Panc1 (cell line): ENCODE measurements around the gene LYZL1. TPM values are rescaled to one million over a fixed set of nuclear protein-coding genes. Genes with fewer than 3 reads are reported as not detected.
A peak's percentile ranks its signal among the peaks of the same experiment; 100 is the strongest.

Experiments used
- ATAC-seq: fragments of 200-7000 bp; cut with Tn5 transposase; 2 replicates; pipeline ENCODE4 v1.9.1; 2020; ENCODE audit warnings: mild to moderate bottlenecking, moderate library complexity
- BruUV-seq: library from RNA; stranded (reverse); fragments of 400-500 nt; replicated peaks from 2 replicates; lab custom pipeline; 2021; lab: Mats Ljungman, UMichigan
- CTCF ChIA-PET: fragments of 300-600 bp; sonication (Branson Sonifier 250); formaldehyde crosslinking; loops from one replicate; lab custom pipeline; 2022; ENCODE audit warnings: antibody characterized with exemption; lab: Charles Lee
- POLR2A ChIA-PET: fragments of 300-600 bp; sonication (Branson Sonifier 250); formaldehyde crosslinking; loops from one replicate; lab custom pipeline; 2022; ENCODE audit warnings: antibody characterized with exemption; lab: Charles Lee
- DNase-seq: peaks from one replicate; pipeline ENCODE4 v3.0.0-alpha.2; 2010; ENCODE audit warnings: low read depth, low spot score
- H3K27ac ChIP-seq: 2 replicates; pipeline ENCODE4 v1.5.1; 2011; ENCODE audit warnings: mild to moderate bottlenecking, low read length, inconsistent platforms
- H3K27me3 ChIP-seq: fragments of 200-500 bp; sonication (Bioruptor generic); 2 replicates; pipeline ENCODE4 v1.6.0; 2014; ENCODE audit warnings: low read length, inconsistent platforms; ENCODE audit not compliant: control insufficient read depth, insufficient read depth
- H3K36me3 ChIP-seq: fragments of 200-500 bp; sonication (Bioruptor generic); 2 replicates; pipeline ENCODE4 v1.5.1; 2014; ENCODE audit warnings: inconsistent platforms, mild to moderate bottlenecking, low read length, moderate library complexity; ENCODE audit not compliant: control insufficient read depth, insufficient read depth
- H3K4me1 ChIP-seq: 2 replicates; pipeline ENCODE4 v1.5.1; 2011; ENCODE audit warnings: inconsistent platforms, mild to moderate bottlenecking, low read length, moderate library complexity; ENCODE audit not compliant: control insufficient read depth, insufficient read depth
- H3K4me3 ChIP-seq, 2 experiments: 2 replicates each; pipeline ENCODE4 v1.5.1; 2011 to 2012; ENCODE audit warnings: low read depth in 2 of 2, low read length in 2 of 2, mild to moderate bottlenecking in 2 of 2, inconsistent platforms in 1 of 2, moderate library complexity in 1 of 2
- H3K9me3 ChIP-seq: fragments of 200-500 bp; sonication (Bioruptor generic); 2 replicates; pipeline ENCODE4 v1.5.1; 2014; ENCODE audit warnings: low read depth, mild to moderate bottlenecking, inconsistent platforms, low read length, moderate library complexity; ENCODE audit not compliant: control insufficient read depth, insufficient read depth
- POLR2AphosphoS5 ChIP-seq: IDR thresholded peaks from 2 replicates; pipeline ENCODE4 v1.6.1; 2012; ENCODE audit warnings: mild to moderate bottlenecking, low read depth, low read length, moderate library complexity
- SIN3A ChIP-seq: IDR thresholded peaks from 2 replicates; pipeline ENCODE4 v1.6.1; 2012; ENCODE audit warnings: low read depth, mild to moderate bottlenecking, low read length, moderate library complexity, borderline replicate concordance; ENCODE audit not compliant: insufficient read depth
- TCF7L2 ChIP-seq: IDR thresholded peaks from 2 replicates; pipeline ENCODE4 v1.6.1; 2011; ENCODE audit warnings: mild to moderate bottlenecking, low read depth, low read length, inconsistent platforms
- in situ Hi-C: cut with HindIII; loops from 2 replicates; pipeline ENCODE4 v1.10.0; 2016; ENCODE audit warnings: low sequenced_read_pairs, low pct_unique_long_range_greater_than_20kb
- intact Hi-C: fragments of 100-400 bp; cut with micrococcal nuclease; formaldehyde crosslinking; loops from one replicate; pipeline ENCODE4 v1.10.0; 2022; ENCODE audit not compliant: unreplicated experiment
- total RNA-seq: library from RNA; stranded (reverse); gene quantifications from one replicate; pipeline ENCODE4 v1.2.1, GENCODE V29; 2021; ENCODE audit not compliant: unreplicated experiment
- TF ChIP-seq, protein P1 (sequence below), 2 experiments: IDR thresholded peaks; 2 replicates each; pipeline ENCODE4 v1.6.1; 2011 to 2012; ENCODE audit warnings: low read depth in 2 of 2, control low read depth in 1 of 2, low read length in 1 of 2, mild to moderate bottlenecking in 1 of 2, moderate library complexity in 1 of 2; ENCODE audit not compliant: insufficient read depth in 1 of 2
- TF ChIP-seq, protein P2 (sequence below): fragments of 450-650 bp; IDR thresholded peaks from 2 replicates; pipeline ENCODE4 v1.5.1; 2017; ENCODE audit warnings: mild to moderate bottlenecking

Gene LYZL1
- total RNA-seq, 1 experiment from 2014 or later = not detected

DNA sequence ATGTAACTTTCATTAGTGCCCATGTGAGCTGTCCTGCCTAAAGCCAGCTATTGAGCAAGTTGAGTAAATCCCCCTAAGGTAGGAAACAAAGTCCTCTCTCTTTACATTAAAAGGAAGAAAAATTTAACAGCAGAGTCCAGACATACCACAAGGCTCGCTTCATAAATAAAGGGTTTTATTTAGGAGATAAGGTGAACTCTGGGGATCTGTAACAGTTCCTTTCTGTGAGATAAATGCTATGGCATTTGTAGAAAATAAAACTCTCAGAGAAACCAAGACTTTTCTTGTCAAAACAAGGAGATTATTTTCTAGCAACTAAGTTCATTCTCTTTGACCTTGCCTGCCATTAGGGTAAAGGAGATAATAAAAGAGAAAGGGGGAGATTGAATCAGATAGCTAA is 32.3 kb upstream of the LYZL1 start:
- in situ Hi-C loops = no loop called here
- POLR2A ChIA-PET = no interaction called here
- DNase-seq = no peak

DNA sequence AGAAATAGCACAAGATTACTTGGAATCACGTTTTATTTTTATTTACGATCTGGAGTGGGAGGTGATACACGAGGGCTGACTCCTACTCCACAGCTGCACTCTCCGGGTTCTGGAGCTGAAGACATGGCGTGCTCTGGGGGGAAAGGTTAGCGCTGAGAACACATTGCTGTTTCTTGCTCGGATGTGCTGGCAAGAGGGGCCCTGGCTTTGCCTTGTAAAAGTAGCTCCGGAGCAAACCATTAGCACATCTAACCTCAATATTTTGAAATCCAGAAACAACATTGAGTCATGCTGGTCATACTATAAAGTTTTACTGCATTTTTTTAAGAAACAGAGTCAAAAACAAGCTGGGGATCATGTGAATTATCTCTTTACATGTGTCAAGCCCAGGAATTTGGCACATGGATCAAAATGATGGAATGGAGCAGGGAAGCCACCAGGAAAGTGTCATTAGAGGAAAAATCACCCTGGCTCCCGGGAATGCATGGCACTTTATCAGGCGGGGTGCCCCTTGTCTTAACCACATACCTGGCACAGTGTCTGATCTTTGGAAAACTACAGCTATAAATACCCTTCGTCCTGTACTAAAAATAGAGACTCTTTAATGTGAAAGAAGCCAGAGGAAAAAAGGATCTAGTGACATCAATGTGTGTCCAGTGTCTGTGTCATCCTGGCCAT is 31.6 kb upstream of the LYZL1 start:
- in situ Hi-C loops = no loop called here
- peak; percentile 71 for TF ChIP-seq TCF7L2
- TF ChIP-seq SIN3A = no peak
- Histone ChIP-seq H3K9me3 (no peaks in the 10 kb centered on the region), H3K27ac (peak overlapping the region; percentile 67), H3K27me3 (no peaks in the 10 kb centered on the region), H3K36me3 (no peaks in the 10 kb centered on the region), H3K4me1 (peaks cover 17% of the 10 kb centered on the region), H3K4me3 (no peak overlapping the region)
- no TSS peak for BruUV-seq
- POLR2A ChIA-PET = interaction anchor here (0.5 kb wide), 1 partner anchor 240 kb away, joined by 13 read pairs; no protein-coding TSS in a partner anchor
- intact Hi-C loops = no loop called here
- ATAC-seq (peak; percentile 74), DNase-seq (no peak)
- CTCF ChIA-PET = interaction anchor here (0.7 to 1.0 kb wide), 3 partner anchors 36 to 128 kb away, joined by 3 to 6 read pairs (median 5); no protein-coding TSS in a partner anchor

More for the DNA sequence above, 32.3 kb upstream of the LYZL1 start:
- Histone ChIP-seq H3K27ac (peak overlapping the region; percentile 67), H3K4me3 (no peak overlapping the region), H3K36me3 (no peaks in the 10 kb centered on the region), H3K9me3 (no peaks in the 10 kb centered on the region), H3K27me3 (no peaks in the 10 kb centered on the region), H3K4me1 (peaks cover 17% of the 10 kb centered on the region)
- TF ChIP-seq, protein P1, sequence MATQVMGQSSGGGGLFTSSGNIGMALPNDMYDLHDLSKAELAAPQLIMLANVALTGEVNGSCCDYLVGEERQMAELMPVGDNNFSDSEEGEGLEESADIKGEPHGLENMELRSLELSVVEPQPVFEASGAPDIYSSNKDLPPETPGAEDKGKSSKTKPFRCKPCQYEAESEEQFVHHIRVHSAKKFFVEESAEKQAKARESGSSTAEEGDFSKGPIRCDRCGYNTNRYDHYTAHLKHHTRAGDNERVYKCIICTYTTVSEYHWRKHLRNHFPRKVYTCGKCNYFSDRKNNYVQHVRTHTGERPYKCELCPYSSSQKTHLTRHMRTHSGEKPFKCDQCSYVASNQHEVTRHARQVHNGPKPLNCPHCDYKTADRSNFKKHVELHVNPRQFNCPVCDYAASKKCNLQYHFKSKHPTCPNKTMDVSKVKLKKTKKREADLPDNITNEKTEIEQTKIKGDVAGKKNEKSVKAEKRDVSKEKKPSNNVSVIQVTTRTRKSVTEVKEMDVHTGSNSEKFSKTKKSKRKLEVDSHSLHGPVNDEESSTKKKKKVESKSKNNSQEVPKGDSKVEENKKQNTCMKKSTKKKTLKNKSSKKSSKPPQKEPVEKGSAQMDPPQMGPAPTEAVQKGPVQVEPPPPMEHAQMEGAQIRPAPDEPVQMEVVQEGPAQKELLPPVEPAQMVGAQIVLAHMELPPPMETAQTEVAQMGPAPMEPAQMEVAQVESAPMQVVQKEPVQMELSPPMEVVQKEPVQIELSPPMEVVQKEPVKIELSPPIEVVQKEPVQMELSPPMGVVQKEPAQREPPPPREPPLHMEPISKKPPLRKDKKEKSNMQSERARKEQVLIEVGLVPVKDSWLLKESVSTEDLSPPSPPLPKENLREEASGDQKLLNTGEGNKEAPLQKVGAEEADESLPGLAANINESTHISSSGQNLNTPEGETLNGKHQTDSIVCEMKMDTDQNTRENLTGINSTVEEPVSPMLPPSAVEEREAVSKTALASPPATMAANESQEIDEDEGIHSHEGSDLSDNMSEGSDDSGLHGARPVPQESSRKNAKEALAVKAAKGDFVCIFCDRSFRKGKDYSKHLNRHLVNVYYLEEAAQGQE (IDR thresholded peaks at IDR 0.05; ENCODE audit: insufficient read depth in 1 of 2, low read depth in 2 of 2, low read length in 1 of 2) = no peak
- TF ChIP-seq POLR2AphosphoS5 (no peak), SIN3A (no peak), TCF7L2 (no peak)
- TF ChIP-seq, protein P2, sequence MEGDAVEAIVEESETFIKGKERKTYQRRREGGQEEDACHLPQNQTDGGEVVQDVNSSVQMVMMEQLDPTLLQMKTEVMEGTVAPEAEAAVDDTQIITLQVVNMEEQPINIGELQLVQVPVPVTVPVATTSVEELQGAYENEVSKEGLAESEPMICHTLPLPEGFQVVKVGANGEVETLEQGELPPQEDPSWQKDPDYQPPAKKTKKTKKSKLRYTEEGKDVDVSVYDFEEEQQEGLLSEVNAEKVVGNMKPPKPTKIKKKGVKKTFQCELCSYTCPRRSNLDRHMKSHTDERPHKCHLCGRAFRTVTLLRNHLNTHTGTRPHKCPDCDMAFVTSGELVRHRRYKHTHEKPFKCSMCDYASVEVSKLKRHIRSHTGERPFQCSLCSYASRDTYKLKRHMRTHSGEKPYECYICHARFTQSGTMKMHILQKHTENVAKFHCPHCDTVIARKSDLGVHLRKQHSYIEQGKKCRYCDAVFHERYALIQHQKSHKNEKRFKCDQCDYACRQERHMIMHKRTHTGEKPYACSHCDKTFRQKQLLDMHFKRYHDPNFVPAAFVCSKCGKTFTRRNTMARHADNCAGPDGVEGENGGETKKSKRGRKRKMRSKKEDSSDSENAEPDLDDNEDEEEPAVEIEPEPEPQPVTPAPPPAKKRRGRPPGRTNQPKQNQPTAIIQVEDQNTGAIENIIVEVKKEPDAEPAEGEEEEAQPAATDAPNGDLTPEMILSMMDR = no peak
- intact Hi-C loops = no loop called here
- CTCF ChIA-PET = interaction anchor here (0.7 to 1.0 kb wide), 2 partner anchors 36 to 48 kb away, joined by 5 to 6 read pairs; no protein-coding TSS in a partner anchor
- BruUV-seq = no TSS peak
- no peak for ATAC-seq

DNA sequence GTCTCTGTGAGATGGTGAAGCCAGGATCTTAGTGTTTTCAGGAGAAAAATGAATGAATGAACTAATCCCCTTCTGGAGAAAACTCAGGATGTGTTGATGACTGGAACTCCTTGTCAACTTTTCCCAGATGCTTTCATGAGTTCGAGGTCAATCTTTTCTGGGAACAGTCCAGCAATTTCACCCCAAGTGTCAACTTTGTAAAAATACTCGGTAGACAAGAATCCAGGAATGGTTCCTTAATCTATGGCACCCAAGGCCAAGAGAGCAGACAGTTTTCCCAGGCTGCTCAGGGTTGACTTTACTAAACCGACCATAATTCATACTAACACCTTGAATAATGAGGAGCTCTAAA is 31.1 kb upstream of the LYZL1 start:
- no peak for DNase-seq
- ChIA-PET POLR2A (interaction anchor here (0.5 kb wide), 1 partner anchor 240 kb away, joined by 13 read pairs; no protein-coding TSS in a partner anchor), CTCF (no interaction called here)
- TF ChIP-seq POLR2AphosphoS5 = no peak
- no peak for TF ChIP-seq SIN3A
- TF ChIP-seq, protein P2 = no peak
- no peak for TF ChIP-seq TCF7L2
- TF ChIP-seq, protein P1 (IDR thresholded peaks at IDR 0.05; ENCODE audit: insufficient read depth in 1 of 2, low read depth in 2 of 2, low read length in 1 of 2) = no peak
- no peak for ATAC-seq
- H3K27ac ChIP-seq = peak overlapping the region; percentile 67
- BruUV-seq = no TSS peak
- H3K27me3 ChIP-seq = no peaks in the 10 kb centered on the region
- H3K36me3 ChIP-seq = no peaks in the 10 kb centered on the region
- no peaks in the 10 kb centered on the region for H3K9me3 ChIP-seq
- no peak overlapping the region for H3K4me3 ChIP-seq
- intact Hi-C loops = no loop called here
- in situ Hi-C loops = no loop called here
- peaks cover 17% of the 10 kb centered on the region for H3K4me1 ChIP-seq
